H1 (cell line): ENCODE measurements around the gene PAEP. TPM values are rescaled to one million over a fixed set of nuclear protein-coding genes. Genes with fewer than 3 reads are reported as not detected.

Experiments used
- CTCF ChIA-PET: fragments of 300-600 bp; sonication (Branson Sonifier 250); formaldehyde crosslinking; loops from one replicate; lab custom pipeline; 2021; ENCODE audit not compliant: partially characterized antibody; lab: Charles Lee
- POLR2A ChIA-PET: fragments of 300-600 bp; sonication (Branson Sonifier 250); formaldehyde crosslinking; loops from one replicate; lab custom pipeline; 2021; ENCODE audit warnings: inconsistent platforms; ENCODE audit not compliant: partially characterized antibody; lab: Charles Lee
- DNase-seq, 2 experiments: peaks; one replicate each; pipeline versions ENCODE4 v3.0.0 to v3.0.0-alpha.2; 2010 to 2022; ENCODE audit warnings: low spot score in 2 of 2, low read depth in 1 of 2, mixed read lengths in 1 of 2
- FAIRE-seq: peaks from 2 replicates; lab custom pipeline; 2011; peaks lifted over from hg19 to GRCh38; lab: Jason Lieb, UNC
- H2AFZ ChIP-seq: 2 replicates; pipeline ENCODE4 v1.8.1; 2012; ENCODE audit warnings: low read length, inconsistent platforms
- H2AK5ac ChIP-seq: 2 replicates; pipeline ENCODE4 v1.6.1; 2013; ENCODE audit warnings: low read depth, low read length
- H2BK120ac ChIP-seq: replicated peaks from 2 replicates; pipeline ENCODE3; 2013; ENCODE audit warnings: low read depth, low read length, inconsistent platforms
- H2BK12ac ChIP-seq: 2 replicates; pipeline ENCODE4 v1.6.1; 2013; ENCODE audit warnings: low read depth, low read length
- H2BK15ac ChIP-seq: 2 replicates; pipeline ENCODE4 v1.6.1; 2013; ENCODE audit warnings: low read length
- H2BK20ac ChIP-seq: 2 replicates; pipeline ENCODE4 v1.6.1; 2013; ENCODE audit warnings: low read length
- H2BK5ac ChIP-seq: 2 replicates; pipeline ENCODE4 v1.6.1; 2013; ENCODE audit warnings: low read depth, low read length
- H3K14ac ChIP-seq: 2 replicates; pipeline ENCODE4 v1.6.1; 2013; ENCODE audit warnings: inconsistent platforms; ENCODE audit not compliant: insufficient read length
- H3K18ac ChIP-seq: 2 replicates; pipeline ENCODE4 v1.6.1; 2013; ENCODE audit warnings: low read length; ENCODE audit errors: extremely low read depth
- H3K23ac ChIP-seq: 2 replicates; pipeline ENCODE4 v1.6.1; 2013; ENCODE audit warnings: inconsistent platforms; ENCODE audit not compliant: insufficient read length
- H3K23me2 ChIP-seq: 2 replicates; pipeline ENCODE4 v1.6.1; 2013; ENCODE audit warnings: low read depth, low read length
- H3K27ac ChIP-seq: 2 replicates; pipeline ENCODE4 v1.6.1; 2011; ENCODE audit warnings: low read depth, low read length, inconsistent platforms
- H3K27me3 ChIP-seq, 4 experiments: replicated peaks in 1 of 4; 1 replicate in 1 of 4; 2 replicates in 3 of 4; pipeline versions ENCODE4 v1.6.1 to v1.8.1; 2011 to 2013; ENCODE audit warnings: low read length in 3 of 4, mild to moderate bottlenecking in 3 of 4, inconsistent platforms in 2 of 4, mixed read lengths in 2 of 4, moderate library complexity in 1 of 4; ENCODE audit not compliant: control insufficient read depth in 3 of 4, insufficient read depth in 3 of 4; ENCODE audit errors: extremely low read depth in 1 of 4
- H3K36me3 ChIP-seq, 4 experiments: 2 replicates each; pipeline versions ENCODE4 v1.6.1 to v1.8.1; 2011 to 2013; ENCODE audit warnings: mild to moderate bottlenecking in 4 of 4, low read length in 3 of 4, moderate library complexity in 2 of 4, control low read depth in 1 of 4, inconsistent platforms in 1 of 4; ENCODE audit not compliant: insufficient read depth in 4 of 4, control insufficient read depth in 2 of 4
- H3K4ac ChIP-seq: replicated peaks from 2 replicates; pipeline ENCODE3; 2013; ENCODE audit warnings: low read length, low read depth, mixed read lengths, inconsistent platforms; ENCODE audit not compliant: insufficient read length
- H3K4me1 ChIP-seq, 4 experiments: replicated peaks in 1 of 4; 1 replicate in 1 of 4; 2 replicates in 3 of 4; pipeline versions ENCODE4 v1.6.1 to v1.8.1; 2011 to 2013; ENCODE audit warnings: low read length in 3 of 4, inconsistent platforms in 2 of 4, mixed read lengths in 1 of 4; ENCODE audit not compliant: insufficient read depth in 4 of 4, control insufficient read depth in 3 of 4
- H3K4me2 ChIP-seq, 2 experiments: 2 replicates each; pipeline versions ENCODE4 v1.6.1 to v1.8.1; 2011 to 2013; ENCODE audit warnings: low read depth in 2 of 2, low read length in 2 of 2, control low read depth in 1 of 2, inconsistent platforms in 1 of 2, mild to moderate bottlenecking in 1 of 2; ENCODE audit not compliant: insufficient read depth in 1 of 2
- H3K4me3 ChIP-seq, 4 experiments: fragments of 200-600, 300-600 bp in 1 of 4; sonication (generic), shearing (Covaris generic), sonication (Bioruptor Twin) in 1 of 4; 2 replicates each; pipeline versions ENCODE4 v1.5.1 to v1.8.1; 2011 to 2016; ENCODE audit warnings: low read length in 4 of 4, low read depth in 3 of 4, control low read depth in 2 of 4, inconsistent platforms in 2 of 4, mild to moderate bottlenecking in 2 of 4, mixed read lengths in 1 of 4, moderate library complexity in 1 of 4; ENCODE audit not compliant: insufficient read depth in 2 of 4; ENCODE audit errors: extremely low read depth in 1 of 4
- H3K56ac ChIP-seq: replicated peaks from 2 replicates; pipeline ENCODE3; 2013; ENCODE audit warnings: low read depth, mild to moderate bottlenecking, mixed read lengths, low read length, inconsistent platforms; ENCODE audit not compliant: insufficient read length
- H3K79me1 ChIP-seq: 2 replicates; pipeline ENCODE4 v1.6.1; 2013; ENCODE audit warnings: low read depth, low read length, control low read depth
- H3K79me2 ChIP-seq, 2 experiments: 2 replicates each; pipeline versions ENCODE4 v1.6.1 to v1.8.1; 2012 to 2013; ENCODE audit warnings: low read length in 2 of 2, mild to moderate bottlenecking in 2 of 2, inconsistent platforms in 1 of 2; ENCODE audit not compliant: insufficient read depth in 2 of 2, control insufficient read depth in 1 of 2
- H3K9ac ChIP-seq, 4 experiments: replicated peaks in 1 of 4; 1 replicate in 1 of 4; 2 replicates in 3 of 4; pipeline versions ENCODE4 v1.6.1 to v1.8.1; 2011 to 2013; ENCODE audit warnings: low read depth in 3 of 4, low read length in 3 of 4, control low read depth in 2 of 4, mild to moderate bottlenecking in 2 of 4, moderate library complexity in 2 of 4, inconsistent platforms in 1 of 4; ENCODE audit errors: extremely low read depth in 1 of 4
- H3K9me3 ChIP-seq, 2 experiments: 2 replicates each; pipeline versions ENCODE4 v1.6.1 to v1.8.1; 2012 to 2013; ENCODE audit warnings: mild to moderate bottlenecking in 2 of 2, moderate library complexity in 2 of 2, control low read depth in 1 of 2, inconsistent platforms in 1 of 2, low read depth in 1 of 2, low read length in 1 of 2, mixed read lengths in 1 of 2; ENCODE audit not compliant: insufficient read depth in 2 of 2
- H4K20me1 ChIP-seq, 2 experiments: replicated peaks in 1 of 2; 2 replicates each; pipeline versions ENCODE3 to v1.8.1; 2011 to 2013; ENCODE audit warnings: inconsistent platforms in 2 of 2, low read length in 2 of 2, mild to moderate bottlenecking in 1 of 2; ENCODE audit not compliant: insufficient read depth in 2 of 2, control insufficient read depth in 1 of 2
- H4K5ac ChIP-seq: 2 replicates; pipeline ENCODE4 v1.6.1; 2013; ENCODE audit warnings: low read length, low read depth, mixed read lengths, inconsistent platforms; ENCODE audit not compliant: insufficient read length
- H4K8ac ChIP-seq: 2 replicates; pipeline ENCODE4 v1.8.0; 2013; ENCODE audit warnings: mild to moderate bottlenecking, moderate library complexity, low read length, inconsistent platforms; ENCODE audit not compliant: insufficient read depth; ENCODE audit errors: extremely low read depth
- H4K91ac ChIP-seq: replicated peaks from 2 replicates; pipeline ENCODE3; 2013; ENCODE audit warnings: low read length, mixed read lengths, inconsistent platforms; ENCODE audit not compliant: insufficient read length
- WGBS, 2 experiments: shearing (Covaris generic) in 1 of 2; methylation state at CpG; one replicate each; pipeline versions ENCODE4 v1.1.6 to v1.1.7; 2013 to 2015; ENCODE audit warnings: low lambda C conversion rate in 2 of 2, mixed read lengths in 2 of 2, inconsistent platforms in 1 of 2, low coverage in 1 of 2, missing lambda C conversion rate in 1 of 2; ENCODE audit not compliant: insufficient replicate concordance in 2 of 2, insufficient coverage in 1 of 2, insufficient read length in 1 of 2; ENCODE audit errors: extremely low coverage in 1 of 2, missing lambda C conversion rate in 1 of 2; 5-methylcytosine and 5-hydroxymethylcytosine counted together
- polyA plus RNA-seq, 7 experiments: library from polyadenylated mRNA; depleted of rRNA in 3 of 7; stranded (reverse) in 5 of 7; unstranded in 2 of 7; fragments of >200 nt in 5 of 7; fragments of 200-250 nt in 2 of 7; gene quantifications; 1 replicate in 5 of 7; 2 replicates in 1 of 7; 4 replicates in 1 of 7; pipeline versions ENCODE4 v1.2.1 to v1.2.3, GENCODE V29; 2011 to 2013; ENCODE audit warnings: missing spikeins in 2 of 7, mixed read lengths in 2 of 7
- total RNA-seq: library from RNA; stranded (reverse); fragmentation: NEBNext Ultra II Directional; extraction: Animal tissue kit (Norgen Biotek cat#: 25700); gene quantifications from 2 replicates; pipeline ENCODE4 v1.2.1, GENCODE V29; 2021

PAEP gene
- total and polyA plus RNA-seq, 2 of the 8 experiments (the other 6 are each of a cell fraction or from before 2014, with no cell fraction given) = not detected

- Histone ChIP-seq H3K79me2 (no peaks in the 10 kb centered on the region), H2BK120ac (no peak overlapping the region), H3K18ac (no peak overlapping the region), H4K20me1 (peaks cover 0 to 2% of the 10 kb centered on the region in 2 experiments), H3K79me1 (no peaks in the 10 kb centered on the region), H3K9me3 (peaks cover 0 to 13% of the 10 kb centered on the region in 2 experiments; a peak in 3 of 4 replicates), H3K27ac (no peak overlapping the region), H4K91ac (no peak overlapping the region), H3K14ac (no peak overlapping the region), H3K56ac (no peak overlapping the region), H3K4me1 (peaks cover 0 to 3% (median 0%) of the 10 kb centered on the region in 4 experiments; a peak in 1 of 7 replicates), H4K5ac (no peak overlapping the region), H3K4me2 (no peak overlapping the region), H2BK5ac (no peak overlapping the region), H2BK15ac (no peak overlapping the region), H3K4ac (no peak overlapping the region), H3K23me2 (peaks cover 6% of the 10 kb centered on the region; the same call in 1 of the 2 replicates), H2AFZ (no peak overlapping the region), H3K23ac (no peak overlapping the region), H2AK5ac (no peak overlapping the region), H3K36me3 (no peaks in the 10 kb centered on the region), H3K4me3 (no peak overlapping the region), H3K9ac (no peak overlapping the region), H2BK12ac (no peak overlapping the region), H4K8ac (no peak overlapping the region), H2BK20ac (no peak overlapping the region), H3K27me3 (no peaks in the 10 kb centered on the region)
- DNase-seq (no peak), FAIRE-seq (no peak)
- CTCF ChIA-PET = interaction anchor here (0.9 to 1.4 kb wide), 2 partner anchors 23 to 63 kb away, joined by 3 to 4 read pairs; no protein-coding TSS in a partner anchor
- WGBS, 2 experiments = 92% methylated on average over 9 of the region's 9 CpGs; no CpG with 5 or more reads in 1 of the 2 experiments
- POLR2A ChIA-PET = no interaction called here
Measured at GRCh38 chr9:135567311-135567710, 5.8 kb downstream of the PAEP start.
